ENCODE results near the gene OXT.

OXT gene

GRCh38 chr20:3084986-3085360, 13.6 kb downstream of the OXT start:
- DNase-seq (ENCODE audit: low spot score) = no peak
- ChIA-PET CTCF (interaction anchor here (0.6 kb wide), 1 partner anchor 1507 kb away, joined by 3 read pairs; no protein-coding TSS in a partner anchor), POLR2A (ENCODE audit: low non-redundant PET) (no interaction called here)
- no peak for TF ChIP-seq CTCF (conservative IDR thresholded peaks at IDR 0.05; ENCODE audit: low read depth)
- H3K27ac ChIP-seq = no peak overlapping the region

DNA sequence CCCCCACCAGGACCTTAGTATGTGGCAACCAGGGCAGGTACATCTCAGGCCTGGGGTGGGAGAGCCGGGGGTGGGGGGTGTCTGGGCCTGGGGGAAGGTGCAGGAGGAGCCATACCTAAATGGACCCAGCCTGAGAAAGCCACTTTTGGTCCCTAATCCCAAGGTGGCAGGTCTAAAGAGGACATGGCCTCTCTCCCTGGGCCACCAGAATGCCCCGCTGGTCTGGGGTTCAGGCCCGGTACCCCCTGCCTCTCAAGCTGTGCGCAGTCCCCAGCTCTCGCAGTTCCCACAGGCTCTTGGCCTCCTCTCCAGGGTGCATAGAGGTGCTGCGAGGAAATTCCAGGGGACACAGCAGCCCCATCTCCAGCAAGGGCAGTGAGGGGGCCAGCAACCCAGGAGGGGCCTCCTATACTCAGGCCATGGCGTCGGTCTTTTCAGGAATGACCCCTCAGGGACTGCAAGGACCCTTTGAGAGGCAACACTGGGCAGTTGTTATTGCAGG, 14.2 kb downstream of the OXT start:
- H3K27ac ChIP-seq = no peak overlapping the region
- CTCF ChIA-PET = interaction anchor here (0.6 kb wide), 1 partner anchor 1507 kb away, joined by 3 read pairs; no protein-coding TSS in a partner anchor
- no peak for TF ChIP-seq CTCF (conservative IDR thresholded peaks at IDR 0.05; ENCODE audit: low read depth)
- POLR2A ChIA-PET (ENCODE audit: low non-redundant PET) = no interaction called here
- no peak for DNase-seq (ENCODE audit: low spot score)

DNA sequence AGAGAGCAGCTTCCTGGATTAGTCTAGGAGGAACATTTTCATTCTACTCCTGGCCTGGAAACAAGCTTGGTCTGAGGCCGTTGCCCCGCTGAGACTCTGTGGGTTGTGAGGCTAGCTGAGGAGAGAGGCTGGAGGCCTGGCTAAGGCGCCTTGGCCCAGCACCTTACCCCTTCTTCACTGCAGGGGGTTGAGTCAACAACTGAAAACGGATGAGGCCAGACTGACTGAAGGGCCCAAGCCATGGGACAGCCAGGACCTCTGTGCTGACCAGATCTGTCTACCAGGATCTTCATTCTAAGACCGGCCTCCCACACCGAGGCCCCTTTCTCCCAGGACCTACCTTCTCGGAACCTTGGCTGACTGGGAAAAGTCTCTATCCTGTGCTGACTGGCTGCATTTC, 16.6 kb downstream of the OXT start:
- H3K27ac ChIP-seq = no peak overlapping the region
- no peak for DNase-seq (ENCODE audit: low spot score)
- CTCF ChIA-PET = no interaction called here
- POLR2A ChIA-PET (ENCODE audit: low non-redundant PET) = no interaction called here
- no peak for TF ChIP-seq CTCF (conservative IDR thresholded peaks at IDR 0.05; ENCODE audit: low read depth)

GRCh38 chr20:3090565-3090964, 19.1 kb downstream of the OXT start:
- H3K27ac ChIP-seq = no peak overlapping the region
- TF ChIP-seq CTCF (conservative IDR thresholded peaks at IDR 0.05; ENCODE audit: low read depth) = no peak
- POLR2A ChIA-PET (ENCODE audit: low non-redundant PET) = no interaction called here
- no peak for DNase-seq (ENCODE audit: low spot score)
- CTCF ChIA-PET = no interaction called here

- no peak for TF ChIP-seq CTCF (conservative IDR thresholded peaks at IDR 0.05; ENCODE audit: low read depth)
- ChIA-PET POLR2A (ENCODE audit: low non-redundant PET) (no interaction called here), CTCF (no interaction called here)
- DNase-seq (ENCODE audit: low spot score) = no peak
- H3K27ac ChIP-seq = no peak overlapping the region
These were observed 21.4 kb downstream of the OXT start for GRCh38 chr20:3092611-3093379.

DNA sequence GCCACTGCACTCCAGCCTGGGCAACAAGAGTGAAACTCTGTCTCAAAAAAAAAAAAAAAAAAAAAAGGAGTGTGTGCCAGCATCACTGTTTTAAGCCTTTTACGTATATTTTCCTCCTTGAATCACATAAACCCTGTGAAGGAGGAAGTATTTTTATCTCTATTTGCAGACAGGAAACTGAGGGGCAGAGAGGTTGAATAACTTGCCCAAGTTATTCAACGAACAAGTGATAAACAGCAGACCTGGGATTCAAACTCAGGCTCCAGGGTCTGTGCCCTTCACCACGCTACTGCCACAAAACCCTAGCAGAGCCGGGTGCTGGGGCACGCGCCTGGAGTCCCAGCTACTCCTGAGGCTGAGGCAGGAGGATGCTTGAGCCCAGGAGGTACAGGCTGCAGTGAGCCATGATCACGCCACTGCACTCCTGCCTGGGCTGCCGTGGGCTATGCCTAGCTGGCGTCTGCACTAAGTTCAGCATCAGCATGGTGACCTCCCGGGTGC, 22.5 kb downstream of the OXT start:
- no peak for DNase-seq (ENCODE audit: low spot score)

More for the DNA sequence above, 22.5 kb downstream of the OXT start:
- no peak overlapping the region for H3K27ac ChIP-seq
- ChIA-PET POLR2A (ENCODE audit: low non-redundant PET) (no interaction called here), CTCF (no interaction called here)
- TF ChIP-seq CTCF (conservative IDR thresholded peaks at IDR 0.05; ENCODE audit: low read depth) = no peak
